HEK293 (cell line): ENCODE data around the gene PPM1L.
A peak's percentile ranks its signal among the peaks of the same experiment; 100 is the strongest.
"Not testable (repeated sequence)": the region's sequence is repeated elsewhere in the genome, so short reads cannot be mapped to it uniquely, and the experiment has no call there.

Source experiments
- CTCF ChIA-PET: fragments of 350-600 bp; formaldehyde crosslinking; extraction: SDS; loops from one replicate; lab custom pipeline; 2021; ENCODE audit warnings: antibody characterized with exemption; lab: Yijun Ruan, JAX
- POLR2A ChIA-PET: fragments of 300-600 bp; formaldehyde crosslinking; extraction: SDS; loops from one replicate; lab custom pipeline; 2020; ENCODE audit warnings: antibody characterized with exemption, inconsistent platforms; lab: Yijun Ruan, JAX
- H3K27ac ChIP-seq: fragments of 200-500 bp; sonication (Bioruptor generic); 2 replicates; pipeline ENCODE4 v1.5.1; 2014; ENCODE audit warnings: low read depth, low read length, control low read depth, inconsistent platforms; ENCODE audit errors: extremely low read depth
- H3K36me3 ChIP-seq, 2 experiments: fragments of 200-500 bp in 1 of 2; sonication (Bioruptor generic) in 1 of 2; 1 replicate in 1 of 2; 2 replicates in 1 of 2; pipeline ENCODE4 v1.5.1; 2014 to 2017; ENCODE audit warnings: inconsistent platforms in 2 of 2, low read length in 2 of 2; ENCODE audit not compliant: control insufficient read depth in 2 of 2, insufficient read depth in 1 of 2
- H3K4me1 ChIP-seq: fragments of 200-500 bp; sonication (Bioruptor generic); 2 replicates; pipeline ENCODE4 v1.5.1; 2014; ENCODE audit warnings: mild to moderate bottlenecking, low read length, inconsistent platforms; ENCODE audit not compliant: control insufficient read depth, insufficient read depth
- H3K4me3 ChIP-seq: 2 replicates; pipeline ENCODE4 v1.5.1; 2011; ENCODE audit warnings: low read depth, mild to moderate bottlenecking, control low read depth, low read length, moderate library complexity
- H3K9me3 ChIP-seq: fragments of 200-500 bp; sonication (Bioruptor generic); 2 replicates; pipeline ENCODE4 v1.5.1; 2014; ENCODE audit warnings: low read depth, low read length, inconsistent platforms; ENCODE audit not compliant: control insufficient read depth, insufficient read depth
- GFI1B ChIP-seq: fragments of 450-650 bp; formaldehyde crosslinking; IDR thresholded peaks from 2 replicates; pipeline ENCODE4 v1.5.1; 2016; ENCODE audit warnings: missing biosample characterization, missing genetic modification characterization
- GLIS1 ChIP-seq: fragments of 450-650 bp; formaldehyde crosslinking; IDR thresholded peaks from 2 replicates; pipeline ENCODE4 v1.5.1; 2016; ENCODE audit warnings: missing biosample characterization, missing genetic modification characterization
- ZNF146 ChIP-seq: fragments of 450-650 bp; formaldehyde crosslinking; IDR thresholded peaks from 2 replicates; pipeline ENCODE4 v1.5.1; 2016; ENCODE audit warnings: missing biosample characterization, missing genetic modification characterization
- ZNF280C ChIP-seq: fragments of 450-650 bp; formaldehyde crosslinking; IDR thresholded peaks from 2 replicates; pipeline ENCODE4 v1.5.1; 2016; ENCODE audit warnings: missing biosample characterization, missing genetic modification characterization
- ZNF366 ChIP-seq: fragments of 450-650 bp; formaldehyde crosslinking; conservative IDR thresholded peaks from 2 replicates; pipeline ENCODE4 v1.5.1; 2016; ENCODE audit warnings: missing biosample characterization, missing genetic modification characterization
- ZNF521 ChIP-seq: fragments of 450-650 bp; formaldehyde crosslinking; IDR thresholded peaks from 2 replicates; pipeline ENCODE4 v1.5.1; 2017; ENCODE audit warnings: missing biosample characterization, mild to moderate bottlenecking, missing genetic modification characterization
- ZNF580 ChIP-seq: fragments of 450-650 bp; formaldehyde crosslinking; IDR thresholded peaks from 2 replicates; pipeline ENCODE4 v1.5.1; 2016; ENCODE audit warnings: missing biosample characterization, missing genetic modification characterization
- ZNF654 ChIP-seq: fragments of 450-650 bp; formaldehyde crosslinking; IDR thresholded peaks from 2 replicates; pipeline ENCODE4 v1.5.1; 2016; ENCODE audit warnings: low read depth, missing biosample characterization, missing genetic modification characterization
- ZNF660 ChIP-seq: fragments of 450-650 bp; IDR thresholded peaks from 2 replicates; pipeline ENCODE4 v1.5.1; 2018; ENCODE audit warnings: missing biosample characterization, mild to moderate bottlenecking, missing genetic modification characterization
- ZNF692 ChIP-seq: fragments of 450-650 bp; formaldehyde crosslinking; IDR thresholded peaks from 2 replicates; pipeline ENCODE4 v1.5.1; 2016; ENCODE audit warnings: missing biosample characterization, missing genetic modification characterization
- TF ChIP-seq, protein P1 (sequence below): fragments of 450-650 bp; IDR thresholded peaks from 2 replicates; pipeline ENCODE4 v1.5.1; 2018; ENCODE audit warnings: missing biosample characterization, missing genetic modification characterization
- TF ChIP-seq, protein P2 (sequence below): fragments of 450-650 bp; formaldehyde crosslinking; IDR thresholded peaks from 2 replicates; pipeline ENCODE4 v1.5.1; 2016; ENCODE audit warnings: missing biosample characterization, missing genetic modification characterization

PPM1L gene

GRCh38 chr3:160707187-160707794 is 48.7 kb upstream of the PPM1L start:
- no peak overlapping the region for H3K27ac ChIP-seq
- no peaks in the 10 kb centered on the region for H3K9me3 ChIP-seq
- TF ChIP-seq ZNF660 (tag by site-specific recombination) (peak; percentile 32; the same call in 1 of the 2 replicates), ZNF521 (tag by site-specific recombination) (no peak), ZNF654 (tag by site-specific recombination) (peak; percentile 78), ZNF366 (tag by site-specific recombination) (0 out of 2 replicates have a peak, but pooled peaks have one; percentile 34)
- TF ChIP-seq, protein P1, sequence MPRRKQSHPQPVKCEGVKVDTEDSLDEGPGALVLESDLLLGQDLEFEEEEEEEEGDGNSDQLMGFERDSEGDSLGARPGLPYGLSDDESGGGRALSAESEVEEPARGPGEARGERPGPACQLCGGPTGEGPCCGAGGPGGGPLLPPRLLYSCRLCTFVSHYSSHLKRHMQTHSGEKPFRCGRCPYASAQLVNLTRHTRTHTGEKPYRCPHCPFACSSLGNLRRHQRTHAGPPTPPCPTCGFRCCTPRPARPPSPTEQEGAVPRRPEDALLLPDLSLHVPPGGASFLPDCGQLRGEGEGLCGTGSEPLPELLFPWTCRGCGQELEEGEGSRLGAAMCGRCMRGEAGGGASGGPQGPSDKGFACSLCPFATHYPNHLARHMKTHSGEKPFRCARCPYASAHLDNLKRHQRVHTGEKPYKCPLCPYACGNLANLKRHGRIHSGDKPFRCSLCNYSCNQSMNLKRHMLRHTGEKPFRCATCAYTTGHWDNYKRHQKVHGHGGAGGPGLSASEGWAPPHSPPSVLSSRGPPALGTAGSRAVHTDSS (tag by site-specific recombination), result 0 out of 2 replicates have a peak, but pooled peaks have one; percentile 6
- TF ChIP-seq, protein P2, sequence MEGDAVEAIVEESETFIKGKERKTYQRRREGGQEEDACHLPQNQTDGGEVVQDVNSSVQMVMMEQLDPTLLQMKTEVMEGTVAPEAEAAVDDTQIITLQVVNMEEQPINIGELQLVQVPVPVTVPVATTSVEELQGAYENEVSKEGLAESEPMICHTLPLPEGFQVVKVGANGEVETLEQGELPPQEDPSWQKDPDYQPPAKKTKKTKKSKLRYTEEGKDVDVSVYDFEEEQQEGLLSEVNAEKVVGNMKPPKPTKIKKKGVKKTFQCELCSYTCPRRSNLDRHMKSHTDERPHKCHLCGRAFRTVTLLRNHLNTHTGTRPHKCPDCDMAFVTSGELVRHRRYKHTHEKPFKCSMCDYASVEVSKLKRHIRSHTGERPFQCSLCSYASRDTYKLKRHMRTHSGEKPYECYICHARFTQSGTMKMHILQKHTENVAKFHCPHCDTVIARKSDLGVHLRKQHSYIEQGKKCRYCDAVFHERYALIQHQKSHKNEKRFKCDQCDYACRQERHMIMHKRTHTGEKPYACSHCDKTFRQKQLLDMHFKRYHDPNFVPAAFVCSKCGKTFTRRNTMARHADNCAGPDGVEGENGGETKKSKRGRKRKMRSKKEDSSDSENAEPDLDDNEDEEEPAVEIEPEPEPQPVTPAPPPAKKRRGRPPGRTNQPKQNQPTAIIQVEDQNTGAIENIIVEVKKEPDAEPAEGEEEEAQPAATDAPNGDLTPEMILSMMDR, result peak; percentile 36; the same call in 1 of the 2 replicates
- H3K4me1 ChIP-seq, result no peaks in the 10 kb centered on the region
- ChIA-PET CTCF (interaction anchor here (0.6 to 2.8 kb wide), 4 partner anchors 20 to 235 kb away, joined by 3 to 29 read pairs (median 4); no protein-coding TSS in a partner anchor), POLR2A (no interaction called here)
- H3K4me3 ChIP-seq, result no peak overlapping the region
- no peaks in the 10 kb centered on the region for H3K36me3 ChIP-seq

- no peaks in the 10 kb centered on the region for H3K4me1 ChIP-seq
- POLR2A ChIA-PET, result no interaction called here
- H3K36me3 ChIP-seq, result no peaks in the 10 kb centered on the region
- no peaks in the 10 kb centered on the region for H3K9me3 ChIP-seq
- TF ChIP-seq GLIS1 (tag by site-specific recombination) (no peak), ZNF692 (tag by site-specific recombination) (no peak), ZNF580 (tag by site-specific recombination) (no peak), GFI1B (no peak), ZNF280C (tag by site-specific recombination) (no peak)
- no peak overlapping the region for H3K4me3 ChIP-seq
- CTCF ChIA-PET, result interaction anchor here (0.6 to 2.8 kb wide), 3 partner anchors 22 to 233 kb away, joined by 3 to 29 read pairs (median 5); no protein-coding TSS in a partner anchor
- no peak overlapping the region for H3K27ac ChIP-seq
Measured at GRCh38 chr3:160709477-160710182, 46.4 kb upstream of the PPM1L start.

DNA sequence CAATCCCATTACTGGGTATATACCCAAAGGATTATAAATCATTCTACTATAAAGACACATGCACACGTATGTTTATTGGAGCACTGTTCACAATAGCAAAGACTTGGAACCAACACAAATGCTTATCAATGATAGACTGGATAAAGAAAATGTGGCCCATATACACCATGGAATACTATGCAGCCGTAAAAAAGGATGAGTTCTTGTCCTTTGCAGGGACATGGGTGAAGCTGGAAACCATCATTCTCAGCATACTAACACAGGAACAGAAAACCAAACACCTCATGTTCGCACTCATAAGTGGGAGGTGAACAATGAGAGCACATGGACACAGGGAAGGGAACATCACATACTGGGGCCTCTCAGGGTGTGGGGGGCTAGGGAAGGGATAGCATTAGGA is 42.9 kb upstream of the PPM1L start:
- H3K36me3 ChIP-seq, H3K9me3 ChIP-seq, H3K4me3 ChIP-seq, H3K4me1 ChIP-seq, POLR2A ChIA-PET, H3K27ac ChIP-seq: not testable (repeated sequence)
- TF ChIP-seq ZNF580 (tag by site-specific recombination) (peak; percentile 34; the same call in 1 of the 2 replicates), ZNF146 (tag by site-specific recombination) (peak; percentile 90)
- CTCF ChIA-PET, result interaction anchor here (0.7 kb wide), 1 partner anchor 562 kb away, joined by 3 read pairs; no protein-coding TSS in a partner anchor
